GM18498 (cell line): ENCODE results near the gene HSPG2.
"Not testable (repeated sequence)": the region's sequence is repeated elsewhere in the genome, so short reads cannot be mapped to it uniquely, and the experiment has no call there.

Experiments used
- ATAC-seq: cut with Tn5 transposase; IDR thresholded peaks from one replicate; pipeline ENCODE4 v1.9.1; 2021; ENCODE audit warnings: mild to moderate bottlenecking, moderate library complexity; ENCODE audit not compliant: unreplicated experiment

Gene HSPG2

DNA sequence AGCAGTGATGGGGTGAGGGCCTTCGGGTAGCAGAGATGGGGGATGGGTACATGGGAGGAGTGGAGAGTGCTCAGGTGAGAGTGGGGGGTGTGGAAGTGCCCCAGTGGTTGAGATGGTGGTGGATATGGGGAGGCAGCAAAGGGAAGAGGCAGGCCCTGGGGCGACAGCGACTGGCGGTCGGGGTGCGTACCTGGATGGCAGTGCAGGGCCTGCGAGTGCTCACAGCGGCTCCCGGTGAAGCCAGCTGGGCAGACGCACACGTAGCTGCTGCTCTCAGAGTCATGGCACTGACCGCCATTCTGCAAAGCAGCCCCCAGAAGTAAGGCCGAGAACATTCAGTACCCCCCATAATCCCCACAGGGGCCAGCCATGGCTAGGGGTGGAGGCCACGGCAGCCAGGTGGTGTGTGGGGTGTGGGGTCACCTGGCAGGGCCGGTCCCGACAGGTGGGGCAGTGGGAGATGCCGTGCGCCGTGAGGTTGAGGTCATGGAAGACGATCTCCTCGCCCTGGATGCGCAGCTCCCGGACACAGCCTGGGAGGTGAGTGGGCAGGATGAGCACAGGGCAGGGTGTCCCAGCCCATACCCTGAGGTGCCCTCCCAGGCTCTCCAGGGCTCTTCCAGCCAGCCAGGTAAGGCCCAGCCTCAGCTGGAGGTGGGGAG is 106.2 kb downstream of the HSPG2 start:
- no peak for ATAC-seq

DNA sequence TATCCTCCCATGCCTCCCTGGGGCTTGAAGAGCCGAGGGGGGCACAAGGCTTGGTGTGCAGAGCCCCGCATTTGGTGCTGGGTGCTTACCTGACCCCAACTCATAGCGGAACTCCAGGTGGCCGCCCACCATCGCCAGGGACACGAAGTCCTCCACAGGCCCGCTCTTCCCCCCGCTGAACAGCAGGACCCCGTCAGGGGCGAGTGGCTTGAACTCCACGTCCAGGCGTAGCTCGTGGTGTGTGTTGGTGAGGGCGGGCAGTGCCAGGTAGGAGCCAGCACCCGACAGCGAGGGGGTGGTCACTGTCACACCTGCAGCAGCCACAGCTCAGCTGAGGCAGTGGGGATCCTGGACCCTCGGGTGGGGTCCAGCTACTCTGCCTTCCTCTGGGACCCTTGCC is 107.8 kb downstream of the HSPG2 start:
- ATAC-seq = no peak

DNA sequence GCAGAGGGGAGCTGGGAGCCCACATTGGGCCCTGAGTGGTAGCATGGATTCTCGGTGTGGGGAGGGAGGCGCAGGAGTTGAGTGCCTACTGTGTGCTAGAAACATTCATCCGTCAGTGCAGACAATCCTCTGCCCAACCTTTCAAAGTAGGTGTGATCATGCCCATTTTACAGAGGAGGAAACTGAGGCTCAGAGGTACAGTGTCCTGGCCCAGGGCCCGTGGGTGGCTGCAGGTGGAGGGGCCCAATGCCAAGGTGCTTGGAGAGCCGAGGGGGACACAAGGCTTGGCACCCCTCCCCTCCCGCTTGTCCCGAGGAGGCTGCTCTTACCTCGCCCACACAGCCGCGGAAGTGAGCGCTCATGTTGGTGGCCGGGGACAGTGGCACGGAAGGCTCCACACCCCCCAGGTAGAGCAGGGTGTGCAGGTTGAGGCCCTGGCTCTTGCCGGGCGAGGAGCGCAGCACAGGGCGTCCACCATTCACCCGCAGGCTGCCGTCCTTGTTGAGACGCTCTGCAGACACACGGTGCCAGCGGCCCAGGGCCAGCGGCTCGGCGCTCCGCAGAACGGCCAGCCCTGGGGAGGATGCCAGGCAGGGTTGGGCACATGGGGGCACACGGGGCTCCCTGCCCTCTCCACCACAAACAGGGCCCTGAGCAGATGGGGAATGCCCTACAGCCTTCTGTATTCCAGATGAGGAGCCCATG is 108.5 kb downstream of the HSPG2 start:
- no peak for ATAC-seq

DNA sequence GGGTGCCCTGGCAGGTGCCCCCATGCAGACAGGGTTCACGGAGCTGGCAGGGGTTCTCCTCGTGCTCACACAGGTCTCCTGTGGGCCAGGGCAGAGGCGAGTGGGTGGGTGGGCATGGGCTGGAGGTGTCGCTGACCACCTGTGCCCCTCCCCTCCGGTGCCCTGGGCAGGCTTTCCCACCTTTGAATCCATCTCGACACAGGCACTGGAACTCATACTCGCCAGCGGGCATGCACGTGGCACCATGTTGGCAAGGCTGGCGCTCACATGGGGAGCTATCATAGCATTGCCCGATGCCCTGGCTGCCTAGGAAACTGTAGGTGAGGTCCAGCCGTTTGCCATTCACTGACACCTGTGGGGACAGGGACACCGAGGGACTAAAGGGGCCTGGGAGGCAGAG is 109.0 kb downstream of the HSPG2 start:
- ATAC-seq = no peak

DNA sequence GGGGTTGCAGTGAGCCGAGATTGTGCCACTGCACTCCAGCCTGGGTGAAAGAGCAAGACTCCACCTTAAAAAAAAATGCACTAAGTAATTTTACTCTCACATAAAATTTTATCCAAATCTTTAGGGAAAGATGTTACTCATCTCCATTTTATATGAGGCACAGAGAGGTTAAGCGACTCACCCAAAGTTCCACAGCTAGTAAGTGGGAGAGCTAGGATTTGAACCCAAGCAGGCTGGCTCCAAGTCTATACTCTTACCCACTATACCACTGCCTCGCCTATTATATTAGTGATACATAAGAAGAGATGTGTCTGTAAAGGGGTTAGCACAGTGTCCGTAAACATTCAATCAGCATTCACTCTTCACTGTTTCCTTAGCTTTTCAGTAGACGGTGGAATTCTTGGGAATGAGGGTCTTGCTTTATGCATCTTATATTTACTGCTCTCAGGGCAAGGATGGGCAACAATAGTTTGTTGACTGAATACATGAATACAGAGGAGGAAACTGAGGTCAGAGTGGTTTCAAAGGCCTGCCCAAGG is 109.9 kb downstream of the HSPG2 start:
- no peak for ATAC-seq

DNA sequence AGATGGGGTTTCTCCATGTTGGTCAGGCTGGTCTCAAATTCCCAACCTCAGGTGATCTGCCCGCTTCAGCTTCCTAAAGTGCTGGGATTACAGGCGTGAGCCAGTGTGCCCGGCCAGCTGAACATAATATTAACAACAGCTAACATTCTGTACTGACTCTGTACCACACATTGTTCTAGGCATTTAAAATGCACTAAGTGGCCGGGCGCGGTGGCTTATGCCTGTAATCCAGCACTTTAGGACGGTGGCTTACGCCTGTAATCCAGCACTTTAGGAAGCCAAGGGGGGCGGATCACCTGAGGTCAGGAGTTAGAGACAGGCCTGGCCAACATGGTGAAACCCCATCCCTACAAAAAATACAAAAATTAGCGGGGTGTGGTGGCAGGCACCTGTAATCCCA is 110.4 kb downstream of the HSPG2 start:
- not testable (repeated sequence) for ATAC-seq

DNA sequence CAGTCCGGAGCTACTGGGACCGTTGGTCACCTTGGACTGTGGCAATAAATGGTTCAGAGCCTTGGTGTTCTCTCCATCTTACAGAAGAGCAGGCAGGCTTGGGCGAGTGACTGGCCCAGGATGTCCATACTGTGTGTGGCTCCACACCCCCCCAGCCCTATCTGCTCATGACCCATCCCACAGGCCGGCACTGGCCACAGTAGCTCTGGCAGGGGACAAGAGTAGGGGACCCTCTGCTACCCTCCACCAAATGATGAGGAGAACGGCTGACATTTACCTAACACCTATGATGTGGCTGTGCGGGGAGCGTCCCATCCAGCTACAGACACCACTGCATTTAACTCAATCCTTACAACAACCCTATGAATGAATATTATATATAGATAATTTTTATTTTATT is 111.7 kb downstream of the HSPG2 start:
- no peak for ATAC-seq

DNA sequence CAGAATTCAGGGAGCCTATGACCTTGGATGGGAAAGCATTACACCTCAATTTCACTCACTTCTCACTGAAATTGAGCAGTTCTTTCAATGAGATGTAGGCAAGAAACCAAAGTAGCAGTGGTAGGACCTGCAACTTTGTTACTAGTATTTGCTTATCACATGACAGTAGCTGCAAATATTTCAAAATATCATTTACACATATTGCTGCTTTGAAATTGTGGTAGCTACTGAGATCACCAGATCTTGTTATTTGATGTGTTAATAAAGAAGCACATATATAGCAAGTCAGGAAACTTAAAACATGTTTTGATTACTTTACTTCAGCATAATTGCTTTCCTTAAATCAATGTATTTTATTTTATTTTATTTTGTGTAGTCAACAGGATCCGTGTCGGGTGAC is 112.2 kb downstream of the HSPG2 start:
- no peak for ATAC-seq

DNA sequence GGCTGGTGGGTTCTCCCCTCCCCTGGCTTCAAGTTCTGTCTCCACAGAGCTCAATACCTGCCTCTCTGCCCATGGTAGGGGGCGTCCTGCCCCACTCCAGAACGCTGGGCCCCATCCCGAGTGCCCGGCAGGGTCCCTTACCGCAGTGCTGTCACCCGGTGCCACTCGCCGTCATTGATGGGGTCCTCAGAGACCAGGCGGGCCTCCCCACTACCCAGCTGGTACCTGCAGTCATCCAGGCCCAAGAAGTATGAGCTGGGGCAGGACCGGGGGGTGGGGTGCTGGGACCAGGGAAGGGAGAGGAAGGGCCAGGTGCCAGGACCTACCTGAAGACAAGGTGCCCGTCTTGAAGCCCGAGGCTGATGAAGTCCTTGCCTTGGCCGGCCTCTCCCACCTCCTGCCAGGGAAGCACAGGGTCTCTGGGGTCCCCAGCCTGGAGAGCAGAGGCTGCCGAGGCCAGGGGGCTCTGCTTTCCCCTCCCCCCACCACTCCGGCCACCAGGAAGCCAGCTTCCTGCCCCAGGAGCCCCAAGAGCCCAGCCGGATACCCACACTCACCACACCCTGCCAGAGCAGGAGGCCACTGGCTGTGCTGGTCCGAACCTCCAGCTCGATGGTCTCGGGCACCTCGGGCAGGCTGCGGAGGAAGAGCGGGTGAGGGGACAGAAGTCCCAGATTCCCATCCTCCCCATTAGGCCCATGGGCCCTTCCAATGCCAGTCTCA is 113.0 kb downstream of the HSPG2 start:
- ATAC-seq = no peak

DNA sequence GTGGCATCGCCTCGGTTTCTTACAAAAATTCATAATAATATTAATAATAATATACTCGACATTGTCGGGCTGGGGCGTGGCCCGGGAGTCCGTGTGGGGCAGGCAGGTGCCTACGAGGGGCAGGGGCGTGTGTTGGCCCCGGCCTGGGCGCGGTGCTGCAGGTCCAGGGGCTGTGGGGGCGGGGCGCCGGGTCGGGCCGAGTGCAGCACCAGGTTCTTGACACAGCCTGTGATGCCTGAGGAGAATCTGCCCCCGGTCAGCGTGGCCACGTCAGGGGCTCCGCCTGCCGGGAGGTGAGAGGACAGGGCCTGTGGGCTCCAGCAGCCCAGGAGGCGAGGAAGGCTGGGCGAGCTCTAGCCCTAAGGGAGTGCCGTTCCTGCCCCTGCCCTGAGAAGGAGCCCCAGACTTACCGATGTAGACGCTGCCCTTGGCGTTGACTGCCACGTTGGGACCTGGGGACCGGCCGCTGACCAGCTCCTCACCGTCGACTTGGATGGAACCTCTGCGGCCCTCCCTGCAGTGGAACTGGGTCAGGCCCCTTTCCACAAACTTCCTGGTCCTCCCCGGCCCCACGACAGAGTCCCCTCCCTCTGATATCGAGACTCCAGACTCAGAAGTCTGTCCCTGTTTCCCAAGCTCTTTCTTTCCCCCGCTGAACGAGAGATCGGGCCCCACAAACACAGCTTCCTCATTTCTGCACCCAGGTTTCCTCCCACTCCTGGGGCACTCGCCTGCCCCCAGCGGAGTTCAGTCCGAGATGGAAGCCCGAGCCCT is 113.7 kb downstream of the HSPG2 start:
- no peak for ATAC-seq

DNA sequence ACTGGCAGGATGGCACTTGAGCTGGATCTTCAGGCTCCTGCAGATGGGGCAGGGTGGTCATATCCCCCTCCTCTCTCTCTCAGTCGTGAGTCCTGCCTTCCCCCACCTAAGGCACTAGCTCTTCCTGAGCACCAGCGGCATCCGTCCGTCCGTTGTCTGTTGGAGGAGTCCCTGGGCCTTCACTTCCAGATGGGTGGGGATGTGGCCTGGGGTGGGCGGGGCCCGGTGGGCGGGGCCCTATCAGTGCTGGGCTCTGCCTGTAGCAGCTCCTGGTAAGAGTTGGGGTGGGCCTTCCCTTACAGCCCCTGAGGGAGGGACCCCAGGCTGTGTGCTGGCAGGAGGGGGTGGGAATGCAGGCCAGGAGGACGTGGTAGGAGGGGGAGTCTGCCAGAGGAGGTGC is 114.8 kb downstream of the HSPG2 start:
- no peak for ATAC-seq

DNA sequence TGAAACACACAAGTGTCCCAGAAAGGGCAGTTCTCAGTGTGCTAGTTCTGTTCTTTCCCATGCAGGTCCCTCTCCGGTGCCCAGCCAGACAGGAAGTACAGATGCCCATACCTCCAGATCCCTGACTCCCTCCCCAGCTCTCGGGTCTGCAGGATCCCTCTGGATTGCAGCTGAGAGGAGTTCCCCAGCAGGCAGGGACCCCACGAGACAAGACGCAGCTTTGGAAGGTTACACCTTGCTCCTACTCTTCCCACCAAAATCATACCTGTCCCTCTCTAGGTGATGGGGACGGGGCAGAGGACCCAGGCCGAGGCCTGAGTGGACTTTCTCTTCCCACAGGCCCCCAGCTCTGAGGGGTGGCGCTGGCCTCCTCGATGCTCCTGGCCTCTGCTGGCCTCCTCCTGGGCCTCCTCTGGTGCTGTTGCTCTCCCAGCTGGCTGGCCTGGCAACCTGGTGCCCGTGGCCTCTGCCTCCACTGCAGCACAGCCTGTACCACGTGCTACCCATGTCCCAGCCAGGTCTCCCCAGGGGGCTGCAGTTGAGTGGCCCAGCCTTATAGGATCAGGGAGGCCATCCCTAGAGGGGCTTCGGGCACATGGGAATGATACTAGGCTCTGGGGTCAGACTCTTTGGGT is 115.6 kb downstream of the HSPG2 start:
- no peak for ATAC-seq

DNA sequence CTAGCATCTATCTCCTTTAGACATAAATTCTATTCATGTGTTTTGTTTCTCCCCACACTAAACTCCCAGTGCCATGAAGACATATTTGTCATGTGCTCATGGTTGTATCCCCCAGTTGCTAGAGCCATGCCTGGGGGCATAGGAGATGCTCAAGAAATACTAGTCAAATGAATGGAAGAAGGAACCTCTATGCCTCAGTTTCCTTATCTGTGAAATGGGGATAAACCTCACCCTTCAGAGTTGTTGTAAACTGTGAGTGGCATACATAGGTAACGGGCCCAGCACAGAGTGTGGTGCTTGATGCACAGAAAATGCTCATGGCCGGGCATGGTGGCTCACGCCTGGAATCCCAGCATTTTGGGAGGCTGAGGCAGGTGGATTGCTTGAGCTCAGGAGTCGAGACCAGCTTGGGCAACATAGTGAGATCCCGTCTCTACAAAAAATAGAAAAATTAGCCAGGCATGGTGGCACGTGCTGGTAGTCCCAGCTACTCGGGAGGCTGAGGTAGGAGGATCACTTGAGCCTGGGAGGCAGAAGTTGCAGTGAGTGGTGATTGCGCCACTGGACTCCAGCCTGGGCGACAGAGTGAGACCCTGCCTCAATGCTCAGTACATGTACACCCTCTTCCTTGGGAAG is 116.4 kb downstream of the HSPG2 start:
- no peak for ATAC-seq

DNA sequence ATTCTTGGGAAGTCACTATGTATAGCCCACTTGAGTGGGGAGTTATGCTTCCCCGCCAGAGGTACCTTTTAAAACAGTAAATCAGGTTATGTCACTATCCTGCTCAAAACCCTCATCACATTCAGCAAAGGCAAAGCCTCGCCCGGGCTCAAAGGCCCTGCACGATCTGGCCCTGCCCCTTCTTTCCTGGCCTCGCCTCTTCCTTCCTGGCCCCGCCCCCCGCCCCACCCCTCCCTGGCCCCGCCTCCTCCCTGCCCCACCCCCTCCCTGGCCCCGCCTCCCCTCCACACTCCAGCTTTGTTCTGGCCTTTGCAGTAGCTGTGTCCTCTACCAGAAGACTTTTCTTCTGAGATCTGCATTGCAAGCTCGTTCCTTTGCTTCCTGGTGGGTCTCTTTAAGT is 118.5 kb downstream of the HSPG2 start:
- ATAC-seq = no peak

DNA sequence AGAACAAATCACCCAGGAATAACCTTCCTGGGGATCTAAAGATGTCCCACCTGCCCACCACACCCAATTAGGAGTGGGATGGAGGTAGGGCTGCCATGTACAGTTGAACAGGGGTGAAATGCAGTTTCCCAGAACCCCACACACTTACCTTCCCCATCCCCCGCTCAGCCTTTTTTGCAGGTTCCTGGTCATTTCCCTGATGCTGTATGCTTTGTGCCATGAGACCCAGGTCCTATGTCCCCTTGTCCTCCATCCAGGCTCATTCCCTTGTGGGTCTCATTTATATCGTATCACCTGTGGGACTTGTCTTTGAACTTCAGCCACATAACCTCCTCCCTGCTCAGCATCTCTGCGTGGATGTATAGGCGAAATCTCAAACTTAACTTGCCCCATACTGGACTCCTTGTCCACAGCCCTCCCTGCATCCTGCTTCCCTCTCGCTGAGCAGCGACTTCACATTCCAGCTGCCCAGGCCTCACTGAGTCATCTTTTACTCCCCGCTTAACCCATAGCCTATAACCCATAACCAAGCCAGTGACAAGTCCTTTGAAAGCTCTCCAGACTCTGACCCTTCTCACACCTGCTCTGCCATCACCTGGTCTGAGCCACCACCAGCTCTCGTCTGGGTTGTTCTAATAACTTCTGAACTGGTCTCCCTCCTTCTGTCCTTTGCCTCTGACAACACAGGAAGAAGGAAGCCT is 120.4 kb downstream of the HSPG2 start:
- no peak for ATAC-seq

DNA sequence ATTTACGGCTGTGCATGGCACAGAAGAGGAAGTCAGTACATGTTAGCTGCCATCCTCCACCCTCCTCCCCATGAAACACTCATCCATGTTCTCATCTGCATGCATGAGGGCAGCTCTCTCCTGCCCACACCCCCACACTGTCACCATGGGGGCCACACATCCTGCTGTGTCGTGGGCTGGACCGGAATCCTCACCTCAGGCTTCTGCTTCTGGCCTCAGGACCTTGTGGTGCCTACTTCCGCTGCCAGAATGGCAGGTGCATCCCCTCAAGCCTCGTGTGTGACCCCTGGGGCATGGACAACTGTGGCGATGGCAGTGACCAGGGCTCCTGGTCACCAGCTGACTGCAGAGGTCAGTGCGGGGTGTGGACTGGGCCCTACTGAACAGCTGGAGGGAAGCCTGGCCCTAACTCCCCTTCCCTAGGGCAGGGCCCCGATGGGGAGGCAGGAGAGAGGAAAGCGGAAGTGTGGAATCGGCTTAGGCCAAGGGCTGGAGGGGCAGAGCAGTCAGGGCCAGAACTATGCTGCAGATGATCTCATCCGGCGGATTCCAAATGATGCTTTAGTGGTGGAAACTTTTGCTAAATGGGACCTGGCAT is 121.3 kb downstream of the HSPG2 start:
- no peak for ATAC-seq

DNA sequence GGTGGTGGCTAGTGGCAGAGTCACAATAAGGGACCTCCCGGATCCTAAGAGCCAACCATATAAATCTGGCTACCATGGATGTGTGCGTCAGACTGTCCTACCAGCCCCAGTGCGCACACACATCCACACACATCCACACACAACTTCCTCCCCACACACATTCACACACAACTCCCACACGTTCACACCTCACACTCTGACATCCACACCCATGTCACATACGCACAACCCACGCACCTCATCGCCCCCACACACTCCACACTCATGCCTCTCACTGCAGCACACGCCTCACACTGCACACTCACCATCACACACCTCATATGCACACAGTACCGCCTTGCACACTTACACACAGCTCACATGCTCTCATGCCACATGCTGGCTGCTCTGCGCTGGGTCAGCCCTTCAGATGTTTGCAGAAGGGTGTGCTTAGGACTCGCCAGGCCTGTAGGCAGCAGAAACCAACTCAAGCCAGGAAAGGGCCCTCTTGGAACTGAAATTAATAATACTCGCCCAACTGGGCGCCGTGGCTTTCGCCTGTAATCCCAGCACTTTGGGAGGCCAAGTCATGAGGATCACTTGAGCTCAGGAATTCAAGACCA is 122.0 kb downstream of the HSPG2 start:
- no peak for ATAC-seq

DNA sequence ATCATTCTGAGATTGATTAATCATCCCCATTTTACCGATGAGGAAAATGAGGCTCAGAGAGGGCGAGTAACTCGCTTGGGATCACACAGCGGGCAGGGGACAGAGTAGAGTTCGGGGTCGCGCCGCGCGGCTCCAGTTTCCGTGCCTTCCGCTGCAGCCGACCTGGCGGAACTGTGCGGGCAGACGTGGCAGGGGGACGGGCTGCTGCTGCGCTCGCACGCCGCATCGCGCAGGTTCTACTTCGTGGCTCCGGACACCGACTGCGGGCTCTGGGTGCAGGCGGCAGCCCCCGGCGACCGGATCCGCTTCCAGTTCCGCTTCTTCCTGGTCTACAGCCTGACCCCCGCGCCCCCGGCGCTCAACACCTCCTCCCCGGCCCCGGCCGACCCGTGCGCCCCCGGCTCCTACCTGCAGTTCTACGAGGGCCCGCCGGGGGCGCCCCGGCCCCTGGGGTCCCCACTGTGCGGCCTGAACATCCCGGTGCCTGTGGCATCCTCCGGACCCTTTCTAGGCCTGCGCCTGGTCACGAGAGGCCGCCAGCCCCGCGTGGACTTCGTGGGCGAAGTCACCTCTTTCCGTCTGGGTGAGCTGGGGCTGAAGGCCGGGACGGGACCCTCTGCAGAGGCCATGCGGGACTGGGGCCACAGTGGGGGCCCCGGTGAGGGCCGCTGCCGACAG is 122.7 kb downstream of the HSPG2 start:
- no peak for ATAC-seq
